ENCODE measurements around the gene FRMD8.
"Not testable (repeated sequence)": the region's sequence is repeated elsewhere in the genome, so short reads cannot be mapped to it uniquely, and the experiment has no call there.

The FRMD8 gene

GRCh38 chr11:65435981-65436411, 49.6 kb downstream of the FRMD8 start:
- no peak for DNase-seq (ENCODE audit: low read depth in 2 of 2)

- no peak for DNase-seq (ENCODE audit: low read depth in 2 of 2)
Measured at GRCh38 chr11:65436412-65437032, 50.1 kb downstream of the FRMD8 start.

- DNase-seq (ENCODE audit: low read depth in 2 of 2), result no peak
Measured at GRCh38 chr11:65437436-65438227, 51.2 kb downstream of the FRMD8 start.

- DNase-seq (ENCODE audit: low read depth in 2 of 2), result no peak
Measured at GRCh38 chr11:65438257-65439151, 52.1 kb downstream of the FRMD8 start.

- no peak for DNase-seq (ENCODE audit: low read depth in 2 of 2)
Measured at GRCh38 chr11:65439331-65440181, 53.1 kb downstream of the FRMD8 start.

- no peak for DNase-seq (ENCODE audit: low read depth in 2 of 2)
Measured at GRCh38 chr11:65440831-65441499, 54.5 kb downstream of the FRMD8 start.

GRCh38 chr11:65442842-65443331, 56.5 kb downstream of the FRMD8 start:
- DNase-seq (ENCODE audit: low read depth in 2 of 2), result no peak

- DNase-seq (ENCODE audit: low read depth in 2 of 2), result no peak
Measured at GRCh38 chr11:65444314-65445051, 58.0 kb downstream of the FRMD8 start.

- no peak for DNase-seq (ENCODE audit: low read depth in 2 of 2)
Measured at GRCh38 chr11:65445101-65445603, 58.7 kb downstream of the FRMD8 start.

- DNase-seq (ENCODE audit: low read depth in 2 of 2), result no peak
Measured at GRCh38 chr11:65445604-65446445, 59.4 kb downstream of the FRMD8 start.

- DNase-seq (ENCODE audit: low read depth in 2 of 2), result no peak
Measured at GRCh38 chr11:65446446-65447277, 60.2 kb downstream of the FRMD8 start.

- DNase-seq (ENCODE audit: low read depth in 2 of 2), result no peak
Measured at GRCh38 chr11:65448074-65448417, 61.6 kb downstream of the FRMD8 start.

GRCh38 chr11:65448418-65449105, 62.1 kb downstream of the FRMD8 start:
- no peak for DNase-seq (ENCODE audit: low read depth in 2 of 2)

GRCh38 chr11:65451301-65451700, 64.9 kb downstream of the FRMD8 start:
- DNase-seq (ENCODE audit: low read depth in 2 of 2), result not testable (repeated sequence)

- DNase-seq (ENCODE audit: low read depth in 2 of 2), result not testable (repeated sequence)
Measured at GRCh38 chr11:65452259-65452658, 65.8 kb downstream of the FRMD8 start.

GRCh38 chr11:65452806-65453490, 66.5 kb downstream of the FRMD8 start:
- DNase-seq (ENCODE audit: low read depth in 2 of 2), result no peak

- no peak for DNase-seq (ENCODE audit: low read depth in 2 of 2)
Measured at GRCh38 chr11:65454311-65454695, 67.9 kb downstream of the FRMD8 start.

Measured in stimulated activated CD8-positive, alpha-beta memory T cell treated with anti-CD3 and anti-CD28 coated beads, Interleukin-2, amount 100 ng/mL, for 1 hour (primary cell).